Endodermal cell (in vitro differentiated cells): Measurements from ENCODE around the gene STX18. TPM values are rescaled to one million over a fixed set of nuclear protein-coding genes. Genes with fewer than 3 reads are reported as not detected.

Source experiments
- DNase-seq: peaks from one replicate; pipeline ENCODE4 v3.0.0-alpha.2; 2017
- H3K27ac ChIP-seq: 2 replicates; pipeline ENCODE4 v1.5.1; 2013; ENCODE audit warnings: mild to moderate bottlenecking, low read depth, low read length, moderate library complexity
- H3K27me3 ChIP-seq: 2 replicates; pipeline ENCODE4 v1.6.1; 2013; ENCODE audit warnings: mild to moderate bottlenecking, low read length, moderate library complexity; ENCODE audit not compliant: insufficient read depth, control insufficient read depth, poor library complexity, severe bottlenecking
- H3K36me3 ChIP-seq: 2 replicates; pipeline ENCODE4 v1.7.0; 2013; ENCODE audit warnings: mild to moderate bottlenecking, low read length, moderate library complexity; ENCODE audit not compliant: control insufficient read depth, insufficient read depth
- H3K4me1 ChIP-seq: one replicate; pipeline ENCODE4 v1.7.0; 2013; ENCODE audit warnings: low read length; ENCODE audit not compliant: control insufficient read depth, insufficient read depth
- H3K4me3 ChIP-seq: 2 replicates; pipeline ENCODE4 v1.5.1; 2013; ENCODE audit warnings: mild to moderate bottlenecking, low read length, moderate library complexity
- H3K9ac ChIP-seq: 2 replicates; pipeline ENCODE4 v1.6.1; 2013; ENCODE audit warnings: mild to moderate bottlenecking, low read length, moderate library complexity; ENCODE audit not compliant: poor library complexity, severe bottlenecking; ENCODE audit errors: extremely low read depth
- H3K9me3 ChIP-seq: 2 replicates; pipeline ENCODE4 v1.6.1; 2013; ENCODE audit warnings: mild to moderate bottlenecking, low read length, moderate library complexity; ENCODE audit not compliant: control insufficient read depth
- H3K27ac Mint-ChIP-seq: 2 replicates; pipeline ENCODE4 v1.8.0; 2020; ENCODE audit warnings: mixed read lengths
- H3K27me3 Mint-ChIP-seq: 2 replicates; pipeline ENCODE4 v1.8.0; 2021; ENCODE audit warnings: mild to moderate bottlenecking, mixed read lengths; ENCODE audit not compliant: insufficient read depth
- H3K36me3 Mint-ChIP-seq: 2 replicates; pipeline ENCODE4 v1.8.0; 2020; ENCODE audit warnings: low read depth, mixed read lengths
- H3K4me1 Mint-ChIP-seq: 2 replicates; pipeline ENCODE4 v1.8.0; 2020; ENCODE audit warnings: mixed read lengths
- H3K4me3 Mint-ChIP-seq: 2 replicates; pipeline ENCODE4 v1.8.0; 2020; ENCODE audit warnings: mild to moderate bottlenecking, moderate library complexity, mixed read lengths
- H3K9me3 Mint-ChIP-seq: 2 replicates; pipeline ENCODE4 v1.8.0; 2020; ENCODE audit warnings: mild to moderate bottlenecking, mixed read lengths
- CTCF ChIP-seq: fragments of 200-600 bp; sonication (generic); conservative IDR thresholded peaks from 2 replicates; pipeline ENCODE4 v1.5.0; 2021; ENCODE audit warnings: antibody characterized with exemption, mild to moderate bottlenecking
- WGBS, 2 experiments: methylation state at CpG; one replicate each; pipeline versions ENCODE4 v1.1.5 to v1.1.7; 2013; ENCODE audit warnings: missing lambda C conversion rate in 2 of 2, mixed read lengths in 1 of 2; ENCODE audit not compliant: insufficient coverage in 1 of 2, insufficient read length in 1 of 2; 5-methylcytosine and 5-hydroxymethylcytosine counted together
- total RNA-seq, 2 donors: library from RNA; stranded (reverse); fragmentation: NEBNext Ultra II Directional in 1 of 2; extraction: Animal tissue kit (Norgen Biotek cat#: 25700) in 1 of 2; gene quantifications; 2 replicates in 1 of 2; 3 replicates in 1 of 2; pipeline ENCODE4 v1.2.1, GENCODE V29; 2021

The STX18 gene
- total RNA-seq, 2 donors from 2014 or later, result 26.9 to 33.3 TPM

- no peak for TF ChIP-seq CTCF
- peak; percentile 15 for DNase-seq
- no peaks in the 10 kb centered on the region for H3K27me3 Mint-ChIP-seq
- H3K4me3 Mint-ChIP-seq, result no peak overlapping the region
- H3K36me3 Mint-ChIP-seq, result peaks cover 45% of the 10 kb centered on the region
- no peak overlapping the region for H3K9ac ChIP-seq
- no peak overlapping the region for H3K27ac Mint-ChIP-seq
- H3K36me3 ChIP-seq, result peaks cover 34% of the 10 kb centered on the region
- H3K27ac ChIP-seq, result no peak overlapping the region
- H3K27me3 ChIP-seq, result no peaks in the 10 kb centered on the region
- peaks cover 36% of the 10 kb centered on the region for H3K4me1 Mint-ChIP-seq
- H3K4me3 ChIP-seq, result no peak overlapping the region
- 96 to 97% methylated on average over 7 to 11 of the region's 11 CpGs for WGBS, 2 experiments
- H3K9me3 Mint-ChIP-seq, result no peaks in the 10 kb centered on the region
- H3K9me3 ChIP-seq, result no peaks in the 10 kb centered on the region
- peaks cover 4% of the 10 kb centered on the region for H3K4me1 ChIP-seq
These were observed 120.5 kb downstream of the STX18 start for GRCh38 chr4:4421356-4421755.

GRCh38 chr4:4420421-4420820 lies 121.4 kb downstream of the STX18 start:
- peak; percentile 28 for DNase-seq
- no peak overlapping the region for H3K4me3 ChIP-seq
- no peak overlapping the region for H3K27ac ChIP-seq
- no peak overlapping the region for H3K27ac Mint-ChIP-seq
- peaks cover 36% of the 10 kb centered on the region for H3K4me1 Mint-ChIP-seq
- H3K9ac ChIP-seq, result no peak overlapping the region
- H3K4me3 Mint-ChIP-seq, result no peak overlapping the region
- WGBS, 2 experiments, result 95 to 100% methylated on average over 3 to 12 of the region's 12 CpGs
- no peak for TF ChIP-seq CTCF
- H3K27me3 ChIP-seq, result no peaks in the 10 kb centered on the region
- peaks cover 51% of the 10 kb centered on the region for H3K36me3 Mint-ChIP-seq
- no peaks in the 10 kb centered on the region for H3K9me3 ChIP-seq
- H3K27me3 Mint-ChIP-seq, result no peaks in the 10 kb centered on the region
- H3K36me3 ChIP-seq, result peaks cover 34% of the 10 kb centered on the region
- peaks cover 4% of the 10 kb centered on the region for H3K4me1 ChIP-seq
- peaks cover 5% of the 10 kb centered on the region for H3K9me3 Mint-ChIP-seq

GRCh38 chr4:4419896-4420295 lies 122.0 kb downstream of the STX18 start:
- H3K4me3 Mint-ChIP-seq, result no peak overlapping the region

More at GRCh38 chr4:4419896-4420295, 122.0 kb downstream of the STX18 start:
- peak; percentile 28 for DNase-seq
- Histone ChIP-seq H3K4me3 (no peak overlapping the region), H3K4me1 (peaks cover 4% of the 10 kb centered on the region), H3K27ac (no peak overlapping the region), H3K27me3 (no peaks in the 10 kb centered on the region), H3K9ac (no peak overlapping the region), H3K36me3 (peaks cover 34% of the 10 kb centered on the region), H3K9me3 (no peaks in the 10 kb centered on the region)
- H3K9me3 Mint-ChIP-seq, result peaks cover 5% of the 10 kb centered on the region
- H3K36me3 Mint-ChIP-seq, result peaks cover 51% of the 10 kb centered on the region
- peaks cover 31% of the 10 kb centered on the region for H3K4me1 Mint-ChIP-seq
- WGBS, 2 experiments, result 95 to 100% methylated on average over 8 to 12 of the region's 12 CpGs
- H3K27ac Mint-ChIP-seq, result no peak overlapping the region
- no peak for TF ChIP-seq CTCF
- no peaks in the 10 kb centered on the region for H3K27me3 Mint-ChIP-seq
